ENCODE results near the gene AVEN.

GRCh38 chr15:33912326-33912725, 126.7 kb downstream of the AVEN start:
- TF ChIP-seq CTCF (IDR thresholded peaks at IDR 0.05) (no peak), POLR2A (IDR thresholded peaks at IDR 0.05) (no peak)
